ENCODE results near the gene GSG1. TPM values are rescaled to one million over a fixed set of nuclear protein-coding genes. Genes with fewer than 3 reads are reported as not detected.
"Not testable (repeated sequence)": the region's sequence is repeated elsewhere in the genome, so short reads cannot be mapped to it uniquely, and the experiment has no call there.

GSG1 gene
- total RNA-seq, 1 experiment from 2014 or later, result not detected

- no peaks in the 10 kb centered on the region for H3K27me3 ChIP-seq (ENCODE audit: insufficient read depth, low read length)
- 0 out of 4 replicates have a peak, but pooled peaks cover 0 to 3% of the 10 kb centered on the region in 2 experiments for H3K36me3 ChIP-seq (ENCODE audit: control insufficient read depth in 1 of 2, insufficient read depth in 2 of 2, low read length in 2 of 2)
- CTCF ChIA-PET, result no interaction called here
- RAD21 ChIA-PET (ENCODE audit: low non-redundant PET in 1 of 2, low total read pairs in 2 of 2, uncharacterized antibody in 2 of 2, unreplicated experiment in 2 of 2), result interaction anchor here in 1 of 2 experiments (0.8 kb wide), 1 partner anchor 20 kb away, joined by 3 read pairs; no protein-coding TSS in a partner anchor
- DNase-seq (ENCODE audit: low read depth, low spot score) (no peak), ATAC-seq (no peak)
- no peak overlapping the region for H3K9ac ChIP-seq (ENCODE audit: low read length)
- no peaks in the 10 kb centered on the region for H4K20me1 ChIP-seq (ENCODE audit: insufficient read depth)
- intact Hi-C loops (cut with micrococcal nuclease), result no loop called here
- no peak overlapping the region for H3K4me2 ChIP-seq (ENCODE audit: low read length)
- TF ChIP-seq SRF (IDR thresholded peaks at IDR 0.05; ENCODE audit: low read depth) (no peak), SIN3A (IDR thresholded peaks at IDR 0.05; ENCODE audit: low read depth) (no peak), TCF7L2 (IDR thresholded peaks at IDR 0.05; ENCODE audit: borderline replicate concordance, extremely low read depth, insufficient read depth, insufficient read length) (no peak), JUND (IDR thresholded peaks at IDR 0.05) (no peak), ZBTB33 (IDR thresholded peaks at IDR 0.05; ENCODE audit: extremely low read depth, insufficient replicate concordance, low read length) (no peak)
- no peaks in the 10 kb centered on the region for H3K9me2 ChIP-seq (ENCODE audit: insufficient read depth)
- H3K4me1 ChIP-seq (ENCODE audit: control insufficient read depth in 1 of 2, insufficient read depth in 2 of 2, low read length in 2 of 2), result no peaks in the 10 kb centered on the region
- H2AFZ ChIP-seq (ENCODE audit: low read depth, low read length, poor library complexity, severe bottlenecking), result no peak overlapping the region
- H3K79me2 ChIP-seq (ENCODE audit: insufficient read depth, low read length), result no peaks in the 10 kb centered on the region
- no peak overlapping the region for H3K27ac ChIP-seq (ENCODE audit: low read depth, low read length)
- no peak overlapping the region for H3K4me3 ChIP-seq (replicated peaks in 1 of 2; ENCODE audit: low read depth in 1 of 2, low read length in 2 of 2)
- no peaks in the 10 kb centered on the region for H3K9me3 ChIP-seq (ENCODE audit: control insufficient read depth in 1 of 2, insufficient read depth in 1 of 2, low read depth in 1 of 2, low read length in 2 of 2)
- BruUV-seq (replicated peaks), result no TSS peak
- POLR2A ChIA-PET, result no interaction called here
These were observed 18.4 kb downstream of the GSG1 start for GRCh38 chr12:13084898-13085640.

- H3K27me3 ChIP-seq (ENCODE audit: insufficient read depth, low read length); RAD21 ChIA-PET (ENCODE audit: low non-redundant PET in 1 of 2, low total read pairs in 2 of 2, uncharacterized antibody in 2 of 2, unreplicated experiment in 2 of 2); H3K9me2 ChIP-seq (ENCODE audit: insufficient read depth): not testable (repeated sequence)
These were observed 19.8 kb downstream of the GSG1 start for GRCh38 chr12:13083638-13084037.

More at GRCh38 chr12:13083638-13084037, 19.8 kb downstream of the GSG1 start:
- H3K4me1 ChIP-seq (ENCODE audit: control insufficient read depth in 1 of 2, insufficient read depth in 2 of 2, low read length in 2 of 2); H3K27ac ChIP-seq (ENCODE audit: low read depth, low read length); BruUV-seq (replicated peaks); CTCF ChIA-PET; ATAC-seq; H3K4me3 ChIP-seq (replicated peaks in 1 of 2; ENCODE audit: low read depth in 1 of 2, low read length in 2 of 2); DNase-seq (ENCODE audit: low read depth, low spot score); H4K20me1 ChIP-seq (ENCODE audit: insufficient read depth); H3K36me3 ChIP-seq (ENCODE audit: control insufficient read depth in 1 of 2, insufficient read depth in 2 of 2, low read length in 2 of 2); intact Hi-C loops (cut with micrococcal nuclease); H3K4me2 ChIP-seq (ENCODE audit: low read length); H2AFZ ChIP-seq (ENCODE audit: low read depth, low read length, poor library complexity, severe bottlenecking); H3K9me3 ChIP-seq (ENCODE audit: control insufficient read depth in 1 of 2, insufficient read depth in 1 of 2, low read depth in 1 of 2, low read length in 2 of 2); H3K79me2 ChIP-seq (ENCODE audit: insufficient read depth, low read length); H3K9ac ChIP-seq (ENCODE audit: low read length); POLR2A ChIA-PET: not testable (repeated sequence)
